Activated CD4-positive, alpha-beta T cell treated with anti-CD3 and anti-CD28 coated beads, Interleukin-2, amount 10 ng/mL, durations not matched to agents 24 days and 14 days (primary cell): ENCODE results near the gene LILRB3. TPM values are rescaled to one million over a fixed set of nuclear protein-coding genes. Genes with fewer than 3 reads are reported as not detected.
"Not testable (repeated sequence)": the region's sequence is repeated elsewhere in the genome, so short reads cannot be mapped to it uniquely, and the experiment has no call there.

Experiments used
- DNase-seq: peaks from one replicate; pipeline ENCODE4 v3.0.0; 2022
- H3K27ac Mint-ChIP-seq: one replicate; pipeline ENCODE4 v1.8.0; 2022; ENCODE audit warnings: mild to moderate bottlenecking, mixed read lengths
- H3K27me3 Mint-ChIP-seq: one replicate; pipeline ENCODE4 v1.8.0; 2022; ENCODE audit warnings: mixed read lengths
- H3K36me3 Mint-ChIP-seq: one replicate; pipeline ENCODE4 v1.8.0; 2022; ENCODE audit warnings: low read depth, mild to moderate bottlenecking, mixed read lengths
- H3K4me1 Mint-ChIP-seq: one replicate; pipeline ENCODE4 v1.8.0; 2021; ENCODE audit warnings: mixed read lengths
- H3K4me3 Mint-ChIP-seq: one replicate; pipeline ENCODE4 v1.8.0; 2022; ENCODE audit warnings: mild to moderate bottlenecking, moderate library complexity, mixed read lengths
- H3K9me3 Mint-ChIP-seq: one replicate; pipeline ENCODE4 v1.8.0; 2021; ENCODE audit warnings: mixed read lengths
- intact Hi-C: fragments of 100-400 bp; cut with micrococcal nuclease; formaldehyde crosslinking; loops from one replicate; pipeline ENCODE4 v1.15.1; 2023
- total RNA-seq: library from RNA; stranded (reverse); gene quantifications from 2 replicates; pipeline ENCODE4 v1.2.3, GENCODE V29; 2022

The LILRB3 gene
- total RNA-seq, 1 donor from 2014 or later, result 0.26 TPM

DNA sequence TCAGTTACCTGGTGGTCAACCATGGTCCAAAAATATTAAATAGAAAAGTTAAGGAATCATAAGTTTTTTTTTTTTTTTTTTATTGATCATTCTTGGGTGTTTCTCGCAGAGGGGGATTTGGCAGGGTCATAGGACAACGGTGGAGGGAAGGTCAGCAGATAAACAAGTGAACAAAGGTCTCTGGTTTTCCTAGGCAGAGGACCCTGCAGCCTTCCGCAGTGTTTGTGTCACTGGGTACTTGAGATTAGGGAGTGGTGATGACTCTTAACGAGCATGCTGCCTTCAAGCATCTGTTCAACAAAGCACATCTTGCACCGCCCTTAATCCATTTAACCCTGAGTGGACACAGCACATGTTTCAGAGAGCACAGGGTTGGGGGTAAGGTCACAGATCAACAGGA lies 8.6 kb downstream of the LILRB3 start:
- H3K4me1 Mint-ChIP-seq, result peaks cover 24% of the 10 kb centered on the region
- H3K4me3 Mint-ChIP-seq, H3K9me3 Mint-ChIP-seq, intact Hi-C loops, H3K27ac Mint-ChIP-seq, H3K27me3 Mint-ChIP-seq, DNase-seq: not testable (repeated sequence)
- H3K36me3 Mint-ChIP-seq, result peaks cover 36% of the 10 kb centered on the region

DNA sequence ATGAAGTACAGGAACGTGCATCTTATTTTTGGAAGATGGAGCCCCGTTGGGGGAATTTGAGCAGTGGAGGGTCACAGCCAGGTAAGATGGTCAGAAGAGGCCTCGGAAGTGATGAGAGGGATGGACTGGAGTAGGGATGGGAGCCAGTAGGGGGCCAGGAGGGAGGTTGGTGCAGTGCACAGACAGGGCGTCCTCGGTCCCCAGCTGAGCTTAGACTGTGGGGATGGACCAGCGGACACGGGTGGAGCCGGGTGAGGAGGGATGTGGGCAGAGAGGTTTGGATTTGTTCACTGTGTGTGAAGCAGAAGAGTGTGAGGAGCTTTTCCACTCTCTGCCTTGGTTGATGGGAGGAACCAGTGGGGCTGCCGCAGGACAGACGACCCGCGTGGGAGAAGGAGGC lies 11.6 kb downstream of the LILRB3 start:
- Mint-ChIP-seq H3K36me3 (peaks cover 59% of the 10 kb centered on the region), H3K27ac (peak overlapping the region; percentile 90), H3K4me3 (peak overlapping the region; percentile 73), H3K4me1 (peaks cover 51% of the 10 kb centered on the region), H3K9me3 (peaks cover 4% of the 10 kb centered on the region), H3K27me3 (no peaks in the 10 kb centered on the region)
- no peak for DNase-seq
- intact Hi-C loops, result loop anchor here (2.0 kb wide), 1 partner anchor 344 kb away; the partner anchor contains the start of gene MYADM

DNA sequence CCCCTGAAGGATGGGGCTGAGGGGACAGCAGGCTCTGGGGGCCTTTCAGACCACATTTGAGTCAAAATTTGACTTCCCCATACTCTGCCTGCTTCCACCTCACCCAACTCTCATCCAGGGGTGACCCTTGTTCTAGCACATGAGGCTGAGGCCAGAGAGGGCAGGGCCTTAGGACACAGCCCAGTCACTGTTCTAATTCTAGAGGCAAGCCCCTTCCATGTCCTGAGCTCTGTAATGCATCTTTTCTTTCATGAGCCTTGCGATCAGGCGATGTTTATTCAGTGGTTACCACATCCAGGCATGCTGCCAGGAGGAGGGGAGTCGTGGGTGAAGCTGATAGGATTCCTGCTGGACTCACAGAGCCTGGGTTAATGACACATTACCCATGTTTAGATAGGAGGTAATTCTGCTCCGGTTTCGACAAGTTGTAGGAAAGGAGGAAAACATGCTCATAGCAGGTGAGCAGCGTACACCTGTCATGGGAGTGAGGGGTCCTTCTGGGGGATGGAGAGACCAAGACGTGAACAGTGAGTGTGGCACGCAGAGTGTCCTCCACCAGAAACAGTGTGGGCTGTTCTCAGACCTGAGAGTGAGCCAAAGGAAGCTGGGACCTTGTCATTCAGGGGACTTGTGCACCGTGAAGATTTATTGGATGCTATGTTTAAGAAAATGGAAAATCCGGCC lies 12.9 kb downstream of the LILRB3 start:
- Mint-ChIP-seq H3K36me3 (peaks cover 68% of the 10 kb centered on the region), H3K9me3 (peaks cover 4% of the 10 kb centered on the region), H3K4me3 (peak overlapping the region; percentile 66), H3K27ac (peak overlapping the region; percentile 90), H3K27me3 (no peaks in the 10 kb centered on the region), H3K4me1 (peaks cover 58% of the 10 kb centered on the region)
- intact Hi-C loops, result loop anchor here (1.0 to 10.0 kb wide), 6 partner anchors 21 to 1045 kb away; partner anchors contain the start of genes LENG8, MYADM and PPP6R1
- peak; percentile 62 for DNase-seq

DNA sequence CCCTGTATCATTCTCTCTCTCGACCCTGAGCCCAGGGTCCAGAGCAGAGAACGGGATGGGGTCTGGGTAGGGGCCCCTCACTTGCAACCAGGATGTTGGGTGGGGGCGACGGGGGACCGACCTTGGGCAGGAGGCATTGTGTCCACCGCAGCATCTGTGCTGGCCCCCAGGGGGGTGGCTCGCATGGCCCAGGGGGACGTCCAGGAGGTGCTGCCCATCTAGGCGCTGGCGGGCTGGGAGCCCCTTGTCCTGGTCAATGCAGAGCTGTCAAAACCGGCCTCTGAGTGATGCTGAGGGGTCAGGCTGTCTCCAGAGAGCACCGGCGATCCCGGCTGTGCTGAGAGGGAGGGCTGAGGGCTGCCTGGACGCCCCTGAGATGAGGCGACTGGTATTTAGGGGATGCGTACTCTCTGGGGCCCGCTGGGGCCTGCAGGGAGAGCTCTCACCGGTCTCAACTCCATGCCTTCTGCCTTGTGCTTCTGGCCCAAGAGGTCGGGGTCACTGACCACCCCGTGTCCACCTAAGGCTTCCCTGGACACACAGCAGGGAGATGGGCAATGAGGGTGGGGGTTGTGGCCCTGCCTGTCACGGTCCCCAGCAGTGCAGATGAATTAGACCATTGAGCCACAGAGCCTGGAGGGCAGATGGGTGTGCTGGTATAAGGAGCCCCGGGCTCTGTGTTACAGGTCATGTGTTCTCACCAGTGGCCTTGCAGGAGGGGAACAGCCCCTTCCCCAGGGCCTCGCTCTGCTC lies 13.6 kb downstream of the LILRB3 start:
- Mint-ChIP-seq H3K4me1 (peaks cover 64% of the 10 kb centered on the region), H3K27ac (peak overlapping the region; percentile 90), H3K27me3 (no peaks in the 10 kb centered on the region), H3K9me3 (peaks cover 4% of the 10 kb centered on the region), H3K4me3 (peak overlapping the region; percentile 19), H3K36me3 (peaks cover 75% of the 10 kb centered on the region)
- DNase-seq, result peak; percentile 58
- intact Hi-C loops, result loop anchor here (5.0 to 10.0 kb wide), 3 partner anchors 236 to 1046 kb away; partner anchors contain the start of genes LENG8 and PPP6R1

DNA sequence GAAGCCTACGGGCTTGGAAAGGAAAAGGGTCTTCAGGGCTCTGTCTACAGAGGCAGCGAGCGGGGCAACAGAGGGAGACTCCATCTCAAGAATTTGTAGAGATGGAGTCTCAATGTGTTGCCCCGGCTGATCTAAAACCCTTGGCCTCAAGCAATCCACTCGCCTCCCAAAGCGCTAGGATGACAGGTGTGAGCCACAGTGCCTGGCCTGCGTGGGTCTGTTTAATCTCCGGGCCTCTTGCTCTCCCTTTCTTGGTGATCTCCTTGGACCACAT lies 14.1 kb downstream of the LILRB3 start:
- intact Hi-C loops, result loop anchor here (1.0 to 10.0 kb wide), 4 partner anchors 8 to 1046 kb away; partner anchors contain the start of genes LENG8, PPP6R1 and RPS9
- no peak for DNase-seq

DNA sequence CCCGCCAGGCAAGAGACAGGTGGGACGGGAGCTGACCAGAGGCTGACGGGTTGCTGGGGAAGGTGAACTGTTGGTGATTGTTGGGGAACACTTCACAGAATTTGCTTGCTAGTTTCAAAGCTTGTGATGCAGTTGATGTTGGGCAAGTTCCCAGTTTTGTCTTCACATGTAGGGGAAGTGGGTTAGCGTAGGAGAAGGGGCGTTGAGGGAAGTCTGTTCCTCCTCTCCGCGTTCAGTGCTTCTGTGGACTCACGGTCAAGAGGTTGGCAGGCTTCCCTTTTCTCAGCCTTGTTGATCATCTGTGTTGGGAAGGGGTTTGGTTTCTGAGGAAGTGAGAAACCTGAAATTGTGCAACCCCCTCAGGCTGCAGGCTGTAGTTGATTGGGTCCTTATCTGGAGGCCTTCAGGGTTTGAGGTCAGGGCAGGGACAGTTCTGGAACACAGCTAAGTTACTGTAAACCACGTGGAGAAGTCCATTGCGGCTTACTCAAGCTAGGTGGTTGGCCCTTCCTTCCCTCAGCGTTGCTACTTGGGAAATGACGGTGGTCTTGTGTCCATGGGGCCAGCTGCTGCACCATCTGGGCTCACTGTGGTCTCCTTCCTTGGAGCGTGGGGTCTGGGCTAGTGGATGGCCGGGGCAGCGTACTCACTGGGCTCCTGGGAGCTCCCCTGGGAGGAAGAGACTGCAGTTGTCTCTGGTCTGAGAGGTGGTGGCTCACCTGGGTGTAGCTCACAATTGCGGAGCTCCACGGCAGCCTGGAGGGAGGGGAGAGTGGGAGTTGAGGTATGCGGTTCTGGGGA lies 14.6 kb downstream of the LILRB3 start:
- H3K9me3 Mint-ChIP-seq, result peaks cover 4% of the 10 kb centered on the region
- peak; percentile 76 for DNase-seq
- intact Hi-C loops, result loop anchor here (1.0 to 10.0 kb wide), 4 partner anchors 8 to 1047 kb away; partner anchors contain the start of genes LENG8, PPP6R1 and RPS9

More for the DNA sequence above, 14.1 kb downstream of the LILRB3 start:
- Mint-ChIP-seq H3K4me3 (peak overlapping the region; percentile 95), H3K36me3 (peaks cover 80% of the 10 kb centered on the region), H3K27ac (peak overlapping the region; percentile 95), H3K9me3 (peaks cover 4% of the 10 kb centered on the region), H3K4me1 (peaks cover 67% of the 10 kb centered on the region), H3K27me3 (no peaks in the 10 kb centered on the region)

DNA sequence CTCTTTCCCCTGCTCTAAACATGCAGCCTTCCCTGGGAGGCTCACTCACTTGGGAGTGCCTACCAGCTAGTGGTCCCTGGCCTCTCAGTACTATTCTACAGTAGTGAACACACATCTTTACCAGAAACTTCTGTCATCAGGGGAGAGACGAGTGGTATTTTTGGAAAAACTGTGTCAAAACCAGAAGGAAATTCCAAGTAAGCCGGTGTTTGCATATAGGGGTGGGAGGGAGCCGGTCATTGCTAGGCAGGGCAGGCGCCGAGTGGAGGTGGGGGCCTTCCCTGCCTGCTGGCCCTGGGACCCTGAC lies 15.2 kb downstream of the LILRB3 start:
- H3K4me1 Mint-ChIP-seq, result peaks cover 76% of the 10 kb centered on the region
- H3K27ac Mint-ChIP-seq, result peak overlapping the region; percentile 95
- H3K27me3 Mint-ChIP-seq, result no peaks in the 10 kb centered on the region
- no peak for DNase-seq
- peak overlapping the region; percentile 95 for H3K4me3 Mint-ChIP-seq
- peaks cover 85% of the 10 kb centered on the region for H3K36me3 Mint-ChIP-seq
- intact Hi-C loops, result loop anchor here (5.0 to 10.0 kb wide), 3 partner anchors 237 to 1047 kb away; partner anchors contain the start of genes LENG8 and PPP6R1
- peaks cover 4% of the 10 kb centered on the region for H3K9me3 Mint-ChIP-seq

More for the DNA sequence above, 14.6 kb downstream of the LILRB3 start:
- Mint-ChIP-seq H3K4me1 (peaks cover 71% of the 10 kb centered on the region), H3K4me3 (peak overlapping the region; percentile 95), H3K27ac (peak overlapping the region; percentile 95), H3K36me3 (peaks cover 83% of the 10 kb centered on the region), H3K27me3 (no peaks in the 10 kb centered on the region)

DNA sequence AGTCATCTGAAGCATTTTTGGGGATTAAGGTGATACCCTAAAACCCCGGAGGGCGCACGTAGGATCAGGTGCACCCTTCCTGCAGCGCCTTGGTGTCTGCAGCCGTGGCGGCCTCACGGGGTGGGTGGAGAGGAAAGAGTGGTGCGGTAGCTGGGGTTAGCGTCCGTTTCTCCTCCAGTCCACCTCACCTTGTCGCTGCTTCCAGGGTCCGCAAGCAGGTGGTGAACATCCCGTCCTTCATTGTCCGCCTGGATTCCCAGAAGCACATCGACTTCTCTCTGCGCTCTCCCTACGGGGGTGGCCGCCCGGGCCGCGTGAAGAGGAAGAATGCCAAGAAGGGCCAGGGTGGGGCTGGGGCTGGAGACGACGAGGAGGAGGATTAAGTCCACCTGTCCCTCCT lies 15.6 kb downstream of the LILRB3 start:
- not testable (repeated sequence) for DNase-seq, H3K9me3 Mint-ChIP-seq, H3K27me3 Mint-ChIP-seq
- Mint-ChIP-seq H3K4me1 (peaks cover 79% of the 10 kb centered on the region), H3K36me3 (peaks cover 88% of the 10 kb centered on the region), H3K4me3 (peak overlapping the region; percentile 95), H3K27ac (peak overlapping the region; percentile 95)
- intact Hi-C loops, result loop anchor here (5.0 to 10.0 kb wide), 3 partner anchors 238 to 1048 kb away; partner anchors contain the start of genes LENG8 and PPP6R1

DNA sequence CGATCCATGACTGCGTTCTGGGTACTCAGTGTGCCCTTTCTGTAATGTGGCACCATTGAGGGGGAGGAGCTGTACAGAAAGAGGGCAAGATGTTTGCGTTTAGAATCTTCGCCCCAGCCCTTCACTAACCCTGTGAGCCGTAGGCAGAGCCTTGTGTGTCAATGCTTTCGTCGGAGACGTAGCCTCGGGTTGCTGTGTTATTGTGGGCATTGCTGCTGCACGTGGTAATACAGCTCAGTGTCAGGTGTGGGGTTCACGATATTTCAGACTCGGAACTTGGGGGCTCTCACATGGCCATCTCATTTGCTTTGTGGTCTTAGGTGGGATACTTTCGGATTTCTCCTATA lies 16.0 kb downstream of the LILRB3 start:
- Mint-ChIP-seq H3K4me1 (peaks cover 82% of the 10 kb centered on the region), H3K4me3 (peak overlapping the region; percentile 95), H3K36me3 (peaks cover 90% of the 10 kb centered on the region), H3K27me3 (no peaks in the 10 kb centered on the region), H3K27ac (peak overlapping the region; percentile 95), H3K9me3 (peaks cover 4% of the 10 kb centered on the region)
- intact Hi-C loops, result loop anchor here (5.0 to 10.0 kb wide), 3 partner anchors 238 to 1048 kb away; partner anchors contain the start of genes LENG8 and PPP6R1
- no peak for DNase-seq

DNA sequence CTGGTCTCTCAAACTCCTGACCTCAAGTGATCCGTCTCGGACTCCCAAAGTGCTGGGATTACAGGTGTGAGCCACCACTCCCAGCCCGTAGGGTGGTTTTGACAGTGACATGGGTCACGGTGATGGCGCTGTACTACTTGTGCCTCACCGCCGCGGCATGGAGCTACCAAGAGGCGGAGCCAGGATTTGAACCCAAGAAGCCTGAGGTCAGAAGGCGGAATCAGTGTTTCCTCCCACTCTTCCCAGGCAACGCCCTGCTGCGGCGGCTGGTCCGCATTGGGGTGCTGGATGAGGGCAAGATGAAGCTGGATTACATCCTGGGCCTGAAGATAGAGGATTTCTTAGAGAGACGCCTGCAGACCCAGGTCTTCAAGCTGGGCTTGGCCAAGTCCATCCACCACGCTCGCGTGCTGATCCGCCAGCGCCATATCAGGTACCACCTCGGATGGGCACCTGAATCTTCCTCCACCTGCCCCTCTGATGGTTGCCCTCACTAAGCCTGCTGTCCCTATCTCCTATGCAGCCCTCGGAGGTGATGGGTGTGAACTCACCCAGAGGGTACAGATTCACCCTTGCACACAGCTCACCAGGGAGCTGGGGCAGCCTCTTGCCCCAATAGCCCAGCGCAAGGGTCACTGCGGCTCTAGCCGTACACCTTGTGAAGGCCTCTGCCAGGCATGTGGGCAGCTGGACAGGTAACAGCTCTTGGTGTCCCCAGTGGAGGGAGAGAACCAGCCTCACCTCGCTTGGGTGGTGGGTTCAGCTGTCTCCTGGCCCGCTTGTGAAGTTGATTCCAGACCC lies 16.6 kb downstream of the LILRB3 start:
- Mint-ChIP-seq H3K4me3 (peak overlapping the region; percentile 95), H3K36me3 (peaks cover 94% of the 10 kb centered on the region), H3K4me1 (peaks cover 83% of the 10 kb centered on the region), H3K27me3 (no peaks in the 10 kb centered on the region), H3K27ac (peak overlapping the region; percentile 95), H3K9me3 (peaks cover 4% of the 10 kb centered on the region)
- DNase-seq, result no peak
- intact Hi-C loops, result loop anchor here (5.0 to 10.0 kb wide), 3 partner anchors 239 to 1049 kb away; partner anchors contain the start of genes LENG8 and PPP6R1

DNA sequence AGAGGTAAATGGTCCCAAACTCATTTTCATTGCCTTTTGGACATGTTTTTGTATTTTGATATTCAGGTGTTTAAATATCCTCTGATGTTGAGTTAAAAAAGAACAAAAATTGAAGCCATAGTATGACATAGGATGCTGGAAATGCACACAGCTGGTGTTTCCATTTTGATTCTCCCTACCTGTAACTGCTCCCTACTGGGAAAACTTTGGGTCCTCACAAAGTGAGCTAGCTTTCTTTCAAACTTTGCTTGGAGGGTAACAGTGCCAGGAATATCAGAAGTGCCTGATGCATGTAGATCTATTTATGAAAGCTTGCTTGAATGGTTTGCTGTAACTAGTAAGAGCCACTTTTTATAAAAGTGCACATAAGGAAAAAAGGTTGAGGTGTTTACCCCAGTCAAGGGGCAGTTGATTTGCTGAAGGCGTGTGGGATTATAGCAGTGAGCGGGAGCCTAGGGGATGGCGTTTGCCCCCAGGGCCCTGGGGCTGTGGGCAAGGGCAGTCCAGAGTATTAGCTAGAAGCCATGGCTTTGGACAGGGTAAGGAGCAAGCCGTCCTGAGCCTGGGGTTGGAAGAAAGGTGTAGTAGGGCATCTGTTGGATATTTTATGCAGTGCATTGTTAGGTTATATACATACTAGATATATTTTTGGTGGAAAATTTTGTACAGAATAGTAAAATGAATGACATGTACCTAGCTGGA lies 17.9 kb downstream of the LILRB3 start:
- no peaks in the 10 kb centered on the region for H3K27me3 Mint-ChIP-seq
- peaks cover 89% of the 10 kb centered on the region for H3K36me3 Mint-ChIP-seq
- H3K27ac Mint-ChIP-seq, result peak overlapping the region; percentile 25
- H3K9me3 Mint-ChIP-seq, result no peaks in the 10 kb centered on the region
- no peak for DNase-seq
- peaks cover 77% of the 10 kb centered on the region for H3K4me1 Mint-ChIP-seq
- intact Hi-C loops, result loop anchor here (5.0 to 10.0 kb wide), 3 partner anchors 240 to 1050 kb away; partner anchors contain the start of genes LENG8 and PPP6R1
- peak overlapping the region; percentile 95 for H3K4me3 Mint-ChIP-seq

DNA sequence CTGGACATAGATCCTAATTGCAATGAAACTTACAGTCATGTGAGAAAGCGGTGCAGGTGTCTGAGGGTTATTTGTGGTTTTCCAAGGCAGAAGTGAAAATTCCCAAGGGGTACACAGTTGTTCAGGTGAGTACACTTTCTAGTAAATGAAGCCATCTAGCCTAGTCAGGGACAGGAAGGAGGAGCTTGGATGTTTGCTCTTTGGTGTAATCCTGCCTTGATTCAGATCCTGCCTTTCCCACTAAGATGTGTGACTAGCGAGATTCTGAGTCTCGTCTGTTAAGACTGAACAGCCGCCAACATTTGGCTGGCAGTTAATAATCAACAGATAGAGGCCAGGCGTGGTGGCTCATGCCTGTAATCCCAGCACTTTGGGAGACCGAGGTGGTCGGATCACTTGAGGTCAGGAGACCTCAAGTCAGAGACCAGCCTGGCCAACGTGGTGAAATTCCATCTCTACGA lies 19.6 kb downstream of the LILRB3 start:
- peaks cover 67% of the 10 kb centered on the region for H3K4me1 Mint-ChIP-seq
- no peaks in the 10 kb centered on the region for H3K9me3 Mint-ChIP-seq
- peak overlapping the region; percentile 74 for H3K27ac Mint-ChIP-seq
- peak overlapping the region; percentile 95 for H3K4me3 Mint-ChIP-seq
- H3K27me3 Mint-ChIP-seq, result no peaks in the 10 kb centered on the region
- peaks cover 75% of the 10 kb centered on the region for H3K36me3 Mint-ChIP-seq
- DNase-seq, result no peak
- intact Hi-C loops, result loop anchor here (10.0 kb wide), 2 partner anchors 242 to 1052 kb away; partner anchors contain the start of genes LENG8 and PPP6R1
